Fibroblast of lung (primary cell): Measurements from ENCODE around the gene PPIF. TPM values are rescaled to one million over a fixed set of nuclear protein-coding genes. Genes with fewer than 3 reads are reported as not detected.

Experiments used
- DNase-seq, 2 donors: peaks; one replicate each; pipeline versions ENCODE4 v3.0.0 to v3.0.0-alpha.2; 2010; ENCODE audit warnings: low read depth in 2 of 2
- H2AFZ ChIP-seq: 2 replicates; pipeline ENCODE4 v1.5.1; 2012; ENCODE audit warnings: low read length, control low read depth, inconsistent platforms
- H3K27ac ChIP-seq: 2 replicates; pipeline ENCODE4 v1.5.1; 2011; ENCODE audit warnings: low read length, control low read depth; ENCODE audit not compliant: insufficient read depth
- H3K27me3 ChIP-seq: 2 replicates; pipeline ENCODE4 v1.5.1; 2011; ENCODE audit warnings: mild to moderate bottlenecking, low read length; ENCODE audit not compliant: control insufficient read depth, insufficient read depth
- H3K36me3 ChIP-seq: 2 replicates; pipeline ENCODE4 v1.5.1; 2011; ENCODE audit warnings: low read length; ENCODE audit not compliant: control insufficient read depth, insufficient read depth
- H3K4me1 ChIP-seq: 2 replicates; pipeline ENCODE4 v1.5.1; 2011; ENCODE audit warnings: low read length; ENCODE audit not compliant: control insufficient read depth, insufficient read depth; ENCODE audit errors: extremely low read depth
- H3K4me2 ChIP-seq: 2 replicates; pipeline ENCODE4 v1.5.1; 2011; ENCODE audit warnings: low read length, control low read depth; ENCODE audit not compliant: insufficient read depth; ENCODE audit errors: extremely low read depth
- H3K4me3 ChIP-seq, 4 experiments: fragments of 200-600 bp in 1 of 4; sonication (generic) in 1 of 4; replicated peaks in 1 of 4; 2 replicates each; pipeline ENCODE4 v1.5.1; 2011 to 2016; ENCODE audit warnings: low read length in 4 of 4, low read depth in 3 of 4, mild to moderate bottlenecking in 3 of 4, control low read depth in 2 of 4, inconsistent platforms in 1 of 4, mixed read lengths in 1 of 4; ENCODE audit not compliant: insufficient read depth in 1 of 4; ENCODE audit errors: control extremely low read depth in 1 of 4
- H3K79me2 ChIP-seq: 2 replicates; pipeline ENCODE4 v1.5.1; 2012; ENCODE audit warnings: mild to moderate bottlenecking, low read length, inconsistent platforms; ENCODE audit not compliant: control insufficient read depth, insufficient read depth
- H3K9ac ChIP-seq: 2 replicates; pipeline ENCODE4 v1.5.1; 2011; ENCODE audit warnings: mild to moderate bottlenecking, low read length, control low read depth; ENCODE audit not compliant: insufficient read depth
- H3K9me3 ChIP-seq: 2 replicates; pipeline ENCODE4 v1.5.1; 2012; ENCODE audit warnings: low read depth, low read length; ENCODE audit not compliant: control insufficient read depth, insufficient read depth
- H4K20me1 ChIP-seq: 2 replicates; pipeline ENCODE4 v1.5.1; 2011; ENCODE audit warnings: low read length; ENCODE audit not compliant: control insufficient read depth, insufficient read depth; ENCODE audit errors: extremely low read depth
- CTCF ChIP-seq, 2 donors: IDR thresholded peaks in 1 of 2; conservative IDR thresholded peaks in 1 of 2; 1 replicate in 1 of 2; 2 replicates in 1 of 2; pipeline ENCODE4 v1.5.1; 2011 to 2012; ENCODE audit warnings: low read length in 2 of 2, control low read depth in 1 of 2, inconsistent platforms in 1 of 2, low read depth in 1 of 2, mild to moderate bottlenecking in 1 of 2
- EZH2 ChIP-seq: IDR thresholded peaks from 2 replicates; pipeline ENCODE4 v1.5.1; 2012; ENCODE audit warnings: low read length, control low read depth, mild to moderate bottlenecking; ENCODE audit errors: missing control alignments
- polyA plus RNA-seq, 2 donors: library from polyadenylated mRNA; depleted of rRNA in 1 of 2; stranded (reverse) in 1 of 2; unstranded in 1 of 2; fragments of >200 nt; gene quantifications; 2 replicates each; pipeline ENCODE4 v1.2.1, GENCODE V29; 2011 to 2012; ENCODE audit warnings: missing spikeins in 1 of 2
- total RNA-seq: library from RNA; depleted of rRNA; stranded (reverse); fragments of >200 nt; gene quantifications from 2 replicates; pipeline ENCODE4 v1.2.1, GENCODE V29; 2014

Gene PPIF
- total and polyA plus RNA-seq, 2 donors (not counting 1 experiment from before 2014, with no cell fraction given) = 18.7 to 63.0 TPM

DNA sequence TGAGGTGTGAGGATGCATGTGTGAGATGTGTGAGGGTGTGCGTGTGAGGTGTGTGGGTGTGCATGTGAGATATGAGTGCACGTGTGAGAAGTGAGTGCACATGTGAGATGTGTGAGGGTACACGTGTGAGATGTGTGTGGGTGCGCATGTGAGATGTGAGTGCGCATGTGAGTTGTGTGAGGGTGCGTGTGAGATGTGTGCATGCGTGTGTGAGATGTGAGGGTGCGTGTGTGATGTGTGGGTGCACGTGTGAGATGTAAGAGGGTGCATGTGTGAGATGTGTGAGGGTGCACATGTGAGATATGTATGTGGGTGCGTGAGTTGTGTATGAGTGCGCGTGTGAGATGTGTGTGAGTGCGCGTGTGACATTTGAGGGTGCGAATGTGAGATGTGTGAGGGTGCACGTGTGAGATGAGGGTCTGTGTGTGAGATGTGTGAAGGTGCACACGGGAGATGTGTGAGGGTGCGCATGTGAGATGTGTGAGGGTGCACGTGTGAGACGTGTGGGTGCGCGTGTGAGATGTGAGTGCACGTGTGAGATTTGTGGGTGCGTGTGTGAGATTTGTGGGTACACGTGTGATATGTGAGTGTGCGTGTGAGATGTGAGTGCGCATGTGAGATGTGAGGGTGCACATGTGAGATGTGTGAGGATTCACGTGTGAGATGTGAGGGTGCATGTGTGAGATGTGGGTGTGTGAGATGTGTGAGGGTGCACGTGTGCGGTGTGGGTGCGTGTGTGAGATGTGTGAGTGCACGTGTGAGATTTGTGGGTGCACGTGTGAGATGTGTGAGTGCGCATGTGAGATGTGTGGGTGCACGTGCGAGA, 30.5 kb downstream of the PPIF start:
- Histone ChIP-seq H3K9ac (no peak overlapping the region), H3K27ac (no peak overlapping the region), H3K9me3 (no peaks in the 10 kb centered on the region), H3K4me1 (peaks cover 37% of the 10 kb centered on the region), H3K4me3 (no peak overlapping the region), H3K79me2 (no peaks in the 10 kb centered on the region), H3K27me3 (no peaks in the 10 kb centered on the region), H2AFZ (no peak overlapping the region), H3K36me3 (no peaks in the 10 kb centered on the region), H3K4me2 (no peak overlapping the region), H4K20me1 (no peaks in the 10 kb centered on the region)
- no peak for DNase-seq
- TF ChIP-seq EZH2 (no peak), CTCF (conservative IDR thresholded peaks at IDR 0.05 in 1 of 2, IDR thresholded peaks at IDR 0.05 in 1 of 2; ENCODE audit: low read depth in 1 of 2, low read length in 2 of 2) (no peak)

DNA sequence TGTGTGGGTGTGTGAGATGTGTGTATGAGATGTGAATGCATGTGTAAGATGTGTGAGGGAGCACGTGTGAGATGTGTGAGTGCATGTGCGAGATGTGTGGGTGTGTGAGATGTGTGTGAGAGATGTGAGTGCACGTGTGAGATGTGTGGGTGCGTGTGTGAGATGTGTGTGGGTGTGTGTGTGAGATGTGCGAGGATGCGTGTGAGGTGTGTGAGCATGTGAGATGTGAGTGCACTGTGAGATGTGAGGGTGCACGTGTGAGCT, 31.0 kb downstream of the PPIF start:
- Histone ChIP-seq H3K9me3 (no peaks in the 10 kb centered on the region), H2AFZ (no peak overlapping the region), H3K4me3 (no peak overlapping the region), H3K27ac (no peak overlapping the region), H3K4me1 (peaks cover 38% of the 10 kb centered on the region), H3K36me3 (no peaks in the 10 kb centered on the region), H3K9ac (no peak overlapping the region), H3K79me2 (no peaks in the 10 kb centered on the region), H3K4me2 (no peak overlapping the region), H3K27me3 (no peaks in the 10 kb centered on the region), H4K20me1 (no peaks in the 10 kb centered on the region)
- no peak for TF ChIP-seq EZH2
- TF ChIP-seq CTCF (conservative IDR thresholded peaks at IDR 0.05 in 1 of 2, IDR thresholded peaks at IDR 0.05 in 1 of 2; ENCODE audit: low read depth in 1 of 2, low read length in 2 of 2) = no peak
- DNase-seq = no peak

- no peak overlapping the region for H3K4me2 ChIP-seq
Observed at GRCh38 chr10:79378647-79379511, 31.6 kb downstream of the PPIF start.

More at GRCh38 chr10:79378647-79379511, 31.6 kb downstream of the PPIF start:
- H4K20me1 ChIP-seq = no peaks in the 10 kb centered on the region
- H3K4me3 ChIP-seq = no peak overlapping the region
- peaks cover 2% of the 10 kb centered on the region for H3K36me3 ChIP-seq
- H3K4me1 ChIP-seq = peaks cover 38% of the 10 kb centered on the region
- no peaks in the 10 kb centered on the region for H3K9me3 ChIP-seq
- no peak overlapping the region for H3K27ac ChIP-seq
- no peaks in the 10 kb centered on the region for H3K79me2 ChIP-seq
- no peak overlapping the region for H2AFZ ChIP-seq
- no peaks in the 10 kb centered on the region for H3K27me3 ChIP-seq
- TF ChIP-seq CTCF (conservative IDR thresholded peaks at IDR 0.05 in 1 of 2, IDR thresholded peaks at IDR 0.05 in 1 of 2; ENCODE audit: low read depth in 1 of 2, low read length in 2 of 2) = no peak
- no peak for TF ChIP-seq EZH2
- H3K9ac ChIP-seq = no peak overlapping the region
- no peak for DNase-seq
